HG03442 (cell line): ENCODE measurements around the gene THOC1.

Experiments used
- ATAC-seq: cut with Tn5 transposase; IDR thresholded peaks from one replicate; pipeline ENCODE4 v1.9.1; 2021; ENCODE audit warnings: mild to moderate bottlenecking, moderate library complexity; ENCODE audit not compliant: unreplicated experiment

The THOC1 gene

DNA sequence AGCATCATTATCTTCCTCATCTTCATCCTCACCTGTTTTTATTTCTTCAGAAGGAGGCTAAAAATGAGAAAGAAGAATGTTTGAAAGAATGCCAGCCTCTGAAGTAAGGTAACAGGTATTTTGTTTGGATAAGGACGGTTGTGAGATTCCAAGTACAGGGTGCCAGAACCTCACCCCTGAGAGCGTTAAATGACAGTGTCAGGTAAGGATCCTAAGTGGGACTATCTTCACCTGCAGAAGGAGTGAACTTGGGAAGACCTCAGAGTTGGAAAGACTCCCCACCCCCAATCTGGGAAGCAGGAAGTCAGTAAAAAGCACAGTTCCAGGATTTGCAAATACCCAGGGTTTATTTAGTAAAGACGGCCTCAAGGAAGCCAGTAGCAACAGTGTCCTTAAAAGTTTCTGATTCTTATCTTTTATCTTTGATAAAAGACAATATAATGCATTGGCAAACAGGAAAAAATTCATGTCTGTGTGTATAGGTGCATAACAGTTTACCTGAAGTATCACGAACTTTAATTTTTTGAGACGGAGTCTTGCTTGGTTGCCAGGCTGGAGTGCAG, 52.3 kb downstream of the THOC1 start:
- ATAC-seq, result no peak

DNA sequence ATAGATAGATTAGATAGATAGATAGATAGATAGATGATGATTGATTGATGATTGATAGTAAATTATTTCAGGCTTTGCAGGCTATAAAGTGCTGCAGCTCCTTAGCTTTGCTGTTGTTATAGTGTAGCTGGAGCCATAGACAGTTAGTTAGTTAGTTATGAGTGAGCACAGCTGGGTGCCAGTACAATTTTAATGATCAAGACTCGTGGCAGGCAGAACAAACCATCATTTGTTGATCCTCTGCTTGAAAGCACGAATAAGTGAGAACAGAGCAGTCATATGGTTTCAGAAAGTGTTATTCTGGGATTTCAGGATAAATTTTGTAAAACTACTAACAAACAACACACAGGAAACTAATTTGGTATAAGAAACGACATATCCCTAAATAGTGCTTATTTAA, 53.9 kb downstream of the THOC1 start:
- ATAC-seq, result no peak

DNA sequence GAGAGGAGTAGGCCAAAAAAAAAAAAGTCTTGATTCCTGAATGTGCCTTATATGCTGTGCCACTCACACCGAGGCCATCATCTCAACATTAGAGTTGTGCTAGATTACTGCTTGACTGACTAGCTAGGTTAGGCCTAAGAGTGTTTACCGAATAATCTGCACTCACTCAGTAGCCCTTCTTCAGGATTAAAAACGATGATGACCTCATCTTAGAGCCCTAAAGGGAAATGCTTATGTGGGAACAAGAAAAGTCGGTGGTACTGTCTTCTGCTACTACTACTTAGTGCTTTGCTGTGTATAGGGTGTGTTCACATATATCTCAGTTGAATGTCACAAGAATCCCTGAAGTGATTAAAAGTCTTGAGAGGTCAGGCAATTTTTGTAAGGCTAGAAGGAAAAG, 54.3 kb downstream of the THOC1 start:
- no peak for ATAC-seq

DNA sequence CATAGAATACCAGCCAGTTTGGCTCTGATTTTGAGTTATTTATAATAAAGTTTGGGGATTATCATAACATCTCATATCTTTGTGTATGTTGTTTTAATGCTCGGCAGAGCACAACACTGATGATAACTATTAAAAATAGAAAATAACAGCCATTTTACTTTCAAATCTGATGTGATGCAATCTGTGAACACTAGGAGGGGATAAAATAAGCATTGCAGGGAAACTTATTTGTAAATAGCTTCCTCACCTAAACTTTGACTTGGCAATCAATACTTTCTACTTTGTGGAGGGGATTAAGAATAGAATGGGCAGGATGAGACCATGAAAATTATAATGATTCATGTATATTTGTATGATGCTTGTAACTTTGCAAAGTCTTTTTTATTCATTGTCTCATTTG, 55.1 kb downstream of the THOC1 start:
- ATAC-seq, result no peak

DNA sequence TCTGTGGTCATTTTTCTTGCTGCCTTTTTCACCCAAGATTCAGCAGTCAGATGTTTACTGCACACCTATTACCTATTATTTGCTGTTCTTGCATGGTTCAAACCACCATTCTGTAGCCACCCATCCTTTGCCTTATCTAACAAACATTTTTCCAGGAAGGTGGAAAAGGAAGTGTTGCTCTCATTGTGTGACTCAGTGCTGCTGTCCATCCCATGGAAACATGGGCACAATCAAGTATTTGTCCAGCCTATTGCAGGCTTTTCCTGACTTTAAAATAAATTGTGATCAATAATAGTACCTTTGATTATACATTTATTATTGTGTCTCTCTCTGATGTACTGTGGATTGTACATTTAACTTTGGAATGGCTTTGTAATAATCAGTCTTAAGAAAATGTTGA, 56.3 kb downstream of the THOC1 start:
- ATAC-seq, result no peak

DNA sequence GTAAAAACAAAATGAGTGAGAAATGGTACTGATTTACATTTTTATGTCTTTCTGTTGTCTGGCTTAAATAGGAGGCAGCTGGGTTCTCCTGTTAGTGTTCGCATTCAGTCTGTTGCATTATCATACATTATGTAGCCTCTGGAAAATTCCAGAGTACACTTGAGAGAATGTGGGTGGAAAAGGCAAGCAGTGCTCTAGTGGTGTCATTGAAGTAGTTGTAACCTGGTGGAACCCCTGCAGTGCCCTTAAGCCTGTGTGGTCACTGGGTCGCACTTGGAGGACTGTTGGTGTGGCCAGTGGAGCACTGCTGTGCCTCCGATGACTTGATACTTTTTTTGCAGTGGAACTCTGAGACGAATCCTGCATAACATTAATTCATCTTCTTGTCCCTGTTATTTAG, 57.1 kb downstream of the THOC1 start:
- no peak for ATAC-seq

DNA sequence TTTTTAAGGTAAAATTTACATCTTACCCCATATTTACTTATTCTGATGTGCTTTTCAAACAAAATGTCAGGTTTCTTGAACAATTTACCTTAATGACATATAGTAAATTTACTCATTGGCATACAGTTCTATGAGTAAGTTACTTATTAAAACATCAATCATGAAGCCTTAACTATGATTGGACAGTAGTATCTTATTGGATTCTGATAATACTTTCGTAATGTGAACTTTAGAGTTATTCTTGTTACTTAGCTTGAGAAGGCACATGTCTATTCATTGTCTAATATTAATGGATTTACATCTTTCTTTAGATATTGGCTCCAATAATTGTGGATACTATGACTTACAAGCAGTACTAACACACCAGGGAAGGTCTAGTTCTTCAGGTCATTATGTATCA, 57.8 kb downstream of the THOC1 start:
- no peak for ATAC-seq

DNA sequence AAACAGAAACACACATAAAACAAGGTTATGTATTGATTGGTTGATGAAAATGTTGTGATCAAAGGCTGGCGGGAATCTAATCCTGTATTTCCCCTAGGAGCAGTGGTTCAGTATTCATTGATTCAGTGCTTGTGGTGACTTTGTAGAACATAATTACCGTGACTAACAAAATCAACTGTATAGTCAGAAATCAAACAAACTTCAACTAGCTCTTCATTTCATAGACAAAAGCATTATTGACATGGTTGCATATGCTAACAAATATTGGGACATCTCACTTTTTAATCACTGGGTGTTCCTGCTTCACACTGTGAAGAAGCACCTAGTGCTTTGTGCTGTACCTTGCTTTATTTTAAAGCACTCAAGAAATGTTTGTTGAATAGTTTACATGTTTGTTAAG, 68.1 kb downstream of the THOC1 start:
- ATAC-seq, result no peak

DNA sequence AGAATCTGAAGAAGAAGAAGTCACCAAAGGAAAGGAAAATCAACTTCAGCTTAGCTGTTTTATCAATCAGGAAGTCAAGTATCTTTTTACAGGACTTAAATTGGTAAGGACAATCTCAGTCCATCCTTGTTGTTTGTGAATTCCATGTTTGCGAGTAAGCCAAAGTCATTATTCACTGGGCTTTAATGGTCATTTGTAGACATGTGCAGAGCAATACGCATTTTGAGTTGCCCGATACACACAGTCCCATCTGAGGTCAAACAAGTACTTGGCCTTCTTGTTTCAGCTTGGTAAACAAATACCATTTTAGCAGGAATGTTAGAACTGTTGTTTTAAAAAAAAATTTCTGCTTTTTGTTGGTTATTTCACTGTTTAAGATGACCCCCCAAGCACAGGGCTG, 68.6 kb downstream of the THOC1 start:
- ATAC-seq, result no peak

DNA sequence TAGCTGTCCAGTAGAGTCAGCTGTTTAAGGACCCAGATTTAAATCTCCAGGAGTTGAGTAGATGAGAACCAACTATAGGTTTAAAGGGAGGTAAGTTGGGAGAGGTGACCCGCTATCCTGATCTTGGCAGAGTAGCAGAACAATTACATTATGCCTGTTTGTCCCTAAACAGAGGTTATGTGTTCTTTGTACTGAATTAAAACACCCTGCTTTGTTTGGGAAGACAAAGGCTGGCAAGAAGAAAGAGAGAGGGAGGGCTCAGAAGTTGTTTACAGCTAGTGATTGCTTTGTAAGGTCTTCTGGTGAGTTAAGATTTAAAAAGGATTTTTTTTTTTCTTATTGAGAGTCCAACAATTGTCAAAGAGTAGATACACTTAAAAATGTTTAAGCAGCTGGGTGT, 72.2 kb downstream of the THOC1 start:
- no peak for ATAC-seq

DNA sequence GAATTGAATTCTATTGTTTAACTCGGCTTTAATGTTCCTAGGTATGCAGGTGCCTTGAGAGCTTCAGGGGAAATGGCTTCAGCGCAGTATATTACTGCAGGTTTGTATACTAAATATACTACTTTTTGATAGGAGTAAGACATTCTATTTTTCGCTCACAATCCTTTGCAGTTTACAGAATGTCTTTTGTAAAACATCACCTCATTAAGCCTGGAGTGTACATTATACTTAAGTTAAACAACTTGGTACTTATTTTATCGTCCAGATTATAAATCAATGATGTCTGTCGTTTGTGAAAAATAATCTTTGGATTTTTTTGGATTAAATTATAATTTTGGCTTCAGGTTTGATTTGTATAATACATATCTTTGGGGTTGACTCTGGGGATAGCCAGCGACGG, 75.0 kb downstream of the THOC1 start:
- ATAC-seq, result no peak

DNA sequence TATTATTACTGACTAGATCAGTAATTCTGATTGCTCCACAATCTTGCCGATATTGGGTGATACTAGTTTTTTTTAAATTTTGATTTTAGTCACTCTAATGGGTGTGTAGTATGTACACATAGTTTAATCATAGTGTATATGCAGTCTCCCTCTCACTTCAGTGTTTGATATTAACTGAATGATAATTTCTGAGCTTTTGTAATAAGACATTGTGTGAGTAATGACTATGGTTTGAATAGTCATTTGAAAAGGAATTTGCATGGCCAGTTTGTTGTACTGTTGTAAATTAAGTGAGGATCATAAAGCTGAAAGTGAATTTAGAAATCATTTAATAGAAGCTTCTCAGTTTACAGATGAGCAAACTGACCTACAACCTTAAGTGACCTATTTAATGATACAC, 76.1 kb downstream of the THOC1 start:
- no peak for ATAC-seq

DNA sequence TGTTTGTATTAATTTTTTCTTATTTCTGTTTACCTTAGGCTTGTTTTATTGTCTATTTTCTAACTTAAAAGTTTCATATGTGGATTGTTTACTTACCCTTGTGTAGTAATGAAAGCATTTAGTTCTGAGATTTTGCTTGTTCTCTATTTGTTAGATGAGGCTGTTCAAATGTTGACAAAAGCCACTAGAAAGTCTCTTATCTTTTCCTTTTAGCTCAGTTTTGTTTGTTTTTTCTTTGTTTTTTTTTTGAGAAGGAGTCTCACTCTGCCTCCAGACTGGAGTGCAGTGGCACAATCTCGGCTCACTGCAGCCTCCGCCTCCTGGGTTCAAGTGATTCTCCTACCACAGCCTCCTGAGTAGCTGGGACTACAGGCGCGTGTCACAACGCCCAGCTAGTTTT, 78.6 kb downstream of the THOC1 start:
- ATAC-seq, result no peak

DNA sequence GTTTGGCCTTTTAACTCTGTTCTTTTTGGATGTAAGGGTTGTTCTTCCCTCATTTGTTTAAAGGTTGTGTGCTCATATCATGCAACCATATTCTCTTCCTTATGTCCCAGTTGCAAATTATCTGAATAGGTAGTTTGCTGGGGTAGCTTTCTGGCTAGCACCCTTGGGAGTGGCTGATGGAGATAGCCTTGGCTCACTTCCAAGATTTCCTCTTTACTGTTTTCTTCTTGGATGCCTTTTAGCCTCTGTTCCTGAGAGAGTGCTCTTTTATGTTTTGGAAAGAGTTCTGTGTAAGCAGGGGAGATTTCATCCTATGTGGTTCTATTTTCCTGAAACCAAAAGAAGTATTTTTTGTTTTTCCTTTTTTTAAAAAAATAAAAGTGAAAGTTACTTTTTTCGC, 84.1 kb downstream of the THOC1 start:
- ATAC-seq, result no peak

DNA sequence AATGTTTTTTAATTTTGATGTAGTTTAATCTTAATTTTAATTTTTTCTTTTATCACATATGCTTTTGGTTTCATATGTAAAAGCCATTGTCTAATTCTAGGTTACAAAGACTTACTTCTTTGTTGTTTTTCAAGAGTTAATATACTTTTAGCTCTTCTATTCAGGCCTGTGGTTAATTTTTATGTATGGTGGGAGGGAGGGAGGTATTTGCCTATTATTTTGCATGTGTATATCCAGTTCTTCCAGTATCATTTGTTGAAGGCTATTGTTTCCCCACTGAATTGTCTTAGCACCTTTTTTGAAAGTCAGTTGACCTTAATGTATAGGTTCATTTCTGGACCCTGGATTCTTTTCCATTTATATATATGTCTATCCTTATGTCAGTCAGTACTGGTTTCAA, 86.1 kb downstream of the THOC1 start:
- ATAC-seq, result no peak

DNA sequence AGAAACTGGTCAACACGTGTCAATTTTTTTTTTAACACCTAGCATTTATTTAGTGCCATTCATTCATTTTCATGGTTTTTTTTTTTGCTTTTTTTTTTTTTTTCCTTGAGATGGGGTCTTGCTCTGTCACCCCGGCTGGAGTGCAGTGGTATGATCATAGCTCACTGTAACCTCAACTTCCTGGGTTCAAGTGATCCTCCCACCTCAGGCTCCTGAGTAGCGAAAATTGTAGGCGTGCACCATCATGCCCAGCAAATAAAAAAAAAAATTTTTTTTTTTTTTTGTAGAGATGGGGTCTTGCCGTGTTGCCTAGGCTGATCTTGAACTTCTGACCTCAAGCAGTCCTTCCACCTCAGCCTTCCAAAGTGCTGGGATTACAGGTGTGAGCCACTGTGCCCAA, 88.3 kb downstream of the THOC1 start:
- ATAC-seq, result no peak

DNA sequence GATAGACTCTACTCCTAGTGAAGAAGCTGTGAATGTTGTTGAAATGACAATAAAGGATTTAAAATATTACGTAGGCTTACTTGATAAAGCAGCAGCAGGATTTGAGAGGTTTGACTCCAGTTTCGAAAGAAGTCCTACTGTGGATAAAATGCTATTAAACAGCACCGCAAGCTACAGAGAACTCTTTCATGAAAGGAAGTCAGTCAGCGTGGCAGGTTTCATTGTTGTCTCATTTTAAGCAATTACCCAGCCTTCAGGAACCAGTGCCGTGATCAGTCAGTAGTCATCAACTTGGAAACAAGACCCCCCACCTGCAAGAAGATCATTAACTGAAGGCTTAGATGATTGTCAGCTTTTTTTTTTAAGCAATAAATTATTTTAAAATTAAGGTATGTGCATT, 95.5 kb downstream of the THOC1 start:
- no peak for ATAC-seq
